NCI-H1436 (cell line): ENCODE data around the gene FFAR1.
"Not testable (repeated sequence)": the region's sequence is repeated elsewhere in the genome, so short reads cannot be mapped to it uniquely, and the experiment has no call there.

Experiments used
- DNase-seq: peaks from one replicate; lab custom pipeline; 2025; lab: John Stamatoyannopoulos, UW

FFAR1 gene

DNA sequence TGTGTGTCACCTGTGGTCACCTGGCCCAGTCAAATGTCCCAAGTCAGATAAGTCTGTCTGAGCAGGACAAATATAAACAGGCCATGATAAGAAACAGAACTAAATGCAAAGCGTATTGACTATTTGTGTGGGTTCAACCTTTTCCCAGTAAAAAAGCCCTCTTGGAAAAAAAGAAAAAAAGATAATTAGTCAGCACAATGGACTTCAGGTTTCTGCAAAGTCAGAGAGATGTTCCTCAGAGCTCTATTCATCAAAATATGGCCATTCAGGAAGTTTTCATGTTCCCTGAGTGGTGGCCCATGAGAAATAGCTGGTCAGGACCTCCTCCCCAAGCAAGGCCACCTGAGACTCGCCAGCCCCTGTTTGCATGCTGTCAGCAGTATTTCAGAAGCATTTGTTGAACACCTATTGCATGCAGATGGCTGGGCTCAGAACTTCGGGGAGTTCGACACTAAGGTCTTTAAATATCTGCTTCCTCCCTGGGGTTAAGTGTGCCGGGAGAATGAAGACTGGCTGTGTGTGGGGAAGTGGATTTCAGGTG is 13.2 kb downstream of the FFAR1 start:
- DNase-seq = no peak

DNA sequence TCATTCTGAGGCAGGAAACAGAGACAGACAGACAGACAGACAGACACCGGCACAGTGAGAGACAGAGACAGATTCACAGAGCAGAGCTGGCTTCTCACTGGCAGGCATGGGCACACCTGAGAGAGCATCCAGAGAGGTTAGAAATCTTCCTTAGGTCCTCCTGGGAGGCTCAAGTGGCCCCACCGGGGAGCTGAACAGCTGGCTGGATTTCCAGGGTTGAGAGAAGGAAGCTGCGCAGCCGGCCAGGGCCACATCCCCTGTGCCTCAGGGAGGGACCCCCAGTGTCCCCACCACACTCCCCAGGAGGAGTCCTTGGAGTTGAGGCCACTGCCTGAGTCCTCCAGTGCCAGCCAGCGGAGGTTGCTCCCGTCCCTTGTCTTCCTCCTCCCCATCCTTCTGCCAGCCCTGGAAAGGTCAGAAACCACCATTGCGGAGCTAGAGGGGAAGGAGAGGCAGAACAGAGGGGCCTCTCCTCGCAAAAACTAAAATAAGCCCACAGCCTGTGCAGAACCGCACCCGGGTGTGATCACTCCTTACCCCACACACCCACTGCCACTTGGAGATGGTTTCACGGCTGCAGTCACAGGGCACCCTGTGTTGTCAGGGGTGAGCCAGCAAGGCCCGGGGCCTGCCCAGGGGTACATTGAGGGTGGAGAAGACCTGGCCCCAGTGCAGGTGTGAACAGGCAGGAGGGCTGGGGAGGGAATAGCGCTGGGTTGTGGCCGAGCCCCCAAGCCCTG is 14.7 kb downstream of the FFAR1 start:
- no peak for DNase-seq

- DNase-seq = no peak
Observed at GRCh38 chr19:35363001-35363590, 15.4 kb downstream of the FFAR1 start.

DNA sequence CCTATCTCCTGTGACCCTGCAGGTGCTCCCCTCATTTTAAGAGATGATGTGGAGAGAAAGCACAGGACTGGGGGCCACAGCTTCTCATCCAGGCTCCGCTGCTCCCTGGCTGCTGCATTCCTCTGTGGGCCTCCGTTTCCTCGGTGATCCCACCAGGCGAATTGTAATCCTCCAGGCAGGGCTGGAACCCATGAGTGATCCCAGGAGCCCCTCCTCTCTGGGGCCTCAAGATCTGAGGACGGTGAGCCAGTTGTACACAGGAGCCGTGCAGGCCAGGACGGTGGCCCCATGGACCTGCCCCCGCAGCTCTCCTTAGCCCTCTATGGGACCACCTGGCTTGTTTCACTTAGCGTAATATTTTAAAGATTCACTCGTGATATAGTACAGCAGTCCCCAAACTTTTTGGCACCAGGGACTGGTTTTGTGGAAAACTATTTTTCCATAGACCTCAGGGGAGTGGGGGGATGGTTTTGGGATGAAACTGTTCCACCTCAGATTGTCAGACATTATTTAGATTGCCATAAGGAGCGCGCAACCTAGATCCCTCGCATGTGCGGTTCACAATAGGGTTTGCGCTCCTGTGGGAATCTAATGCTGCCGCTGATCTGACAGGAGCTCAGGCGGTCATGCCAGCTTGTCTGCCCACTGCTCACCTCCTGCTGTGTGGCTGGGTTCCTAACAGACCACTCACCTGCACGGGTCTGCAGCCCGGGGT is 16.2 kb downstream of the FFAR1 start:
- DNase-seq = no peak

GRCh38 chr19:35365303-35365702 is 17.6 kb downstream of the FFAR1 start:
- no peak for DNase-seq

DNA sequence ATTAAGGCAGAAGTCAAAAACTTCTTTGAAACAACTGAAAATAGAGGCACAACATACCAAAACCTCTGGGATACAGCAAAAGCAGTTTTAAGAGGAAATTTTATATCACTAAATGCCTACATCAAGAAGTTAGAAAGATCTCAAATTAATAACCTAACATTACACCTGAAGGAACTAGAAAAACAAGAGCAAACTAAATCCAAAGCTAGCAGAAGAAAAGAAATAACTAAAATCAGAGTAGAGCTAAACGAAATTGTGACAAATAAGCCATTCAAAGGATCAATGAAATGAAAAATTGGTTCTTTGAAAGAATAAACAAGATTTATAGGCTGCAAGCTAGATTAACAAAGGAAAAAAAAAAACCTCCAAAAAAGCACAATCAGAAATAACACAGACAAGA is 20.7 kb downstream of the FFAR1 start:
- no peak for DNase-seq

DNA sequence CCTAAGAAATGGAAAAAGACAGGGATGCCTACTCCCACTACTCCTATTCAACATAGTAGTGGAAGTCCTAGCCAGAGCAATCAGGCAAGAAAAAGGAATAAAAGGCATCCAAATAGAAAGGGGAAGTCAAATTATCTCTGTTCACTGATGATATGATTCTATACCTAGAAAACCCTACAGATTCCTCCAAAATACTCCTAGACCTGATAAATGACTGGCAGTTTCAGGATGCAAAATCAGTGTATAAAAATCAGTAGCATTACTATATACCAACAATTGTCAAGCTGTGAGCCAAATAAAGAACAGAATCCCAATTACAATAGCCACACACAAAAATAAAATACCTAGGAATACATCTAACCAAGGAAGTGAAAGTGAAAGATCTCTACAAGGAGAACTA is 21.8 kb downstream of the FFAR1 start:
- DNase-seq = no peak

- DNase-seq = no peak
Observed at GRCh38 chr19:35370722-35371121, 23.0 kb downstream of the FFAR1 start, which contains the start of gene GPR42. GPR42 (plus strand) TSS chr19:35371068; CDS start chr19:35371360, 292 bp downstream.

DNA sequence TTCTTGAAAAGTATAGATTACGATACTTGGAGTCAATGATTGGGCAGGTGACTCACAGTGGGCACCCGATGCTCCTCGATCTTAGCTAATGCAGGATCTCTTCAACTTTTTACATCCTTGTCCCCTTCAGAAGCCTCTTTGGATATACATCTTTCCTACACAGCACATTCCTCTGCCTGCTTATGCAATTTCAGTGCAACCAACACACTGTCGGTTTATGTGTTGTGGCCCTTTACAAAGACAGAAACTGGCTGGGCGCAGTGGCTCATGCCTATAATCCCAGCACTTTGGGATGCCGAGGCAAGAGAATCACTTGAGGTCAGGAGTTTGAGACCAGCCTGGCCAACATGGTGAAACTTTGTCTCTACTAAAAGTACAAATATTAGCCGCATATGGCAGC is 25.8 kb downstream of the FFAR1 start:
- no peak for DNase-seq

- not testable (repeated sequence) for DNase-seq
Observed at GRCh38 chr19:35374031-35374430, 26.3 kb downstream of the FFAR1 start.

DNA sequence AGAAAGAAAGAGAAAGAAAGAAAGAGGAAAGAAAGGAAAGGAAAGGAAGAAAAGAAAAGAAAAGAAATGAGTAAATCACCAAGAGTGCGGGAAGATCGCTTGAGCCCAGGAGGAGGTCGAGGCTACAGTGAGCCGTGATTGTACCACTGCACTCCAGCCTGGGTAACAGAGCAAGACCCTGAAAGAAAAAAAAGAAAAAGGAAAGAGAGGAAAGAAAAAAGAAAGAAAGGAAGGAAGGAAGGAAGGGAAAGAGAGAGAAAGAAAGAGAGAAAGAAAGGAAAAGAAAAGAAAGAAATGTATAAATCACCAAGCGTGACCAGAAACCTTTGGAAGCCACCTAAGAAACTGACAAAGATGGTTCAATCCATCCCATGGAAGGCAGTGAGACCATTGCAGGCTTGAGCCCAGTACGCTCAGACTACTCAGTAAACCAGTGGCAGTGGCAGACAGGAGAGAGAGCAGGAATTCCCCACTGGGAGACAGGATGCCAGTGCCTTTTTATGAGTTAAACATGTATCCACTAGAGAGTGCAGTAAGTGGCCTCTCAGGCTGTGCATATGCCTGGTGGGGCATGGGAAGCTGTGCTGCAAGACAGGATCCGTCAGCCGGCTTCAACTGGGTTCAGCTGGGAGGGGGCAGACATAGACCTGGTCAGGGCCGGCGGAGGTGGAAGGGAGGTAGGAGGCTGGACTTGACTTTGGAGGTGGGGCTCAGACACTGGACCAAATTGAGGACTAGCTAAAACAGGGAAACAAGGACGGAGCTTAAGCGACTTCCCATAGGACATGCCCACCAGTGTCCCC is 28.0 kb downstream of the FFAR1 start:
- no peak for DNase-seq

- no peak for DNase-seq
Observed at GRCh38 chr19:35377656-35378055, 30.0 kb downstream of the FFAR1 start.

GRCh38 chr19:35378356-35378755 is 30.7 kb downstream of the FFAR1 start:
- no peak for DNase-seq

DNA sequence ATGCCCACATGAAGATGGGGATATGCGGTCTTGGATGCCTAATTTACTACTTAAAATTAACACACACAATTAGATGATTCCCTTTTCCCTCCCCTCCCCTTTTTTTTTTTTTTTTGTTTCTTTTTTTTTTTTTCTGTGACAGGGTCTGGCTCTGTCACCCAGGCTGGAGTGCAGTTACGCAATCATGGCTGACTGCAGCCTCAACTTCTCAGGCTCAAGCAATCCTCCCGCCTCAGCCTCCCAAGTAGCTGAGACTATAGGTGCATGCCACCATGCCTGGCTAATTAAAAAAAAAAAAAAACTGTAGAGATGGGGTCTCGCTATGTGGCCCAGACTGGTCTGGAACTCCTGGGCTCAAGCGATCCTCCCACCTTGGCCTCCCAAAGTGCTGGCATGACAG is 31.8 kb downstream of the FFAR1 start:
- not testable (repeated sequence) for DNase-seq

- no peak for DNase-seq
Observed at GRCh38 chr19:35379992-35380391, 32.3 kb downstream of the FFAR1 start.

DNA sequence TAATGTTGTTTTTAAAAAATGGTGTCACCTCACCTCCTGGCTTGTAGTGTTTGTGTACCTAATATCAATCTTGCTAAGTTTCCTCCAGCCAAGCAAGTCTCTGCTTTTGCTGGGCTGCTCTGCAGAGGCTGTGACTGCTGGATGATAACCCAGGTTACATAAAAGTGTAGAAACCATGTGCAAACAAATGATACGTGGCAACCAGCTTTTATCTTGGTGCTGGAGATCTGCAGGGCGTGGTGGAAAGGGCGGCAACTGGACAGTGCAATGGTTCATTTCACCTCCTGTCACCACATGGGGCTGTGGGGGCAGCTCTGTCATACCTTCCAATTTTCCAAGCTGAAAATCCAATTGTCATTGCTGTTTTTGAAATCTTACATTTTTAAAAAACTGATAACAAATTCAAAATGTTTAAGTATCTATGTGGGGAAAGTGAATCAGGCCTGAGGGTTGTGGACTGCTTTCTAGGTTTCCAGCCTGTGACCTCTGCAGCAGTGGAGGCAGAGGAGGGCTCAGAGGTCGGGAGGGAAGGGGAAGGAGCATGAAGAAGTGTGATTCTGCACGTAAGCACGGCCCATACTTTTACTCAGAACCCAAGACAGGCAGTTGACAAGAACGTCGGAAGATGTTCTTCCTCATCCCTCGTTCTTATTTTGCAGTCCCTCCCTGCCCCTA is 32.9 kb downstream of the FFAR1 start:
- no peak for DNase-seq

DNA sequence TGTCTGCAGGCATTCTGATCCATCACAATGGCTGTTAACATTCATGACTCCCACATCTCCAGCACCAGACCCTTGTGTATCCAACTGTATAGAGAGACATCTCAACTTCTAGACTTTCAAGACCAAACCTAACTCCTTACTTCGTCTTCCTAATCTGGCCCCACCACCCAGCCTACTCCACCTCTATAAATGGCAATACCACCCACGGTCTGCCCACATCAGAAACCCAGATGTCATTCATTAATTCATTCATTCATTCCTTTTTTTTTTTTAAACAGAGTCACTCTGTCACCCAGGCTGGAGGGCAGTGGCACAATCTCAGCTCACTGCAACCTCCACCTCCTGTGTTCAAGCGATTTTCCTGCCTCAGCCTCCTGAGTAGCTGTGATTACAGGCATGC is 33.6 kb downstream of the FFAR1 start:
- no peak for DNase-seq

- no peak for DNase-seq
Observed at GRCh38 chr19:35381926-35382325, 34.2 kb downstream of the FFAR1 start.

- DNase-seq = no peak
Observed at GRCh38 chr19:35383536-35383935, 35.8 kb downstream of the FFAR1 start.

GRCh38 chr19:35388277-35389054 is 40.8 kb downstream of the FFAR1 start:
- no peak for DNase-seq
